ENCODE data around the gene MYMK.

The MYMK gene

GRCh38 chr9:133516256-133516960 lies 8.4 kb downstream of the MYMK start:
- no peak for DNase-seq

GRCh38 chr9:133515615-133516255 lies 9.0 kb downstream of the MYMK start:
- DNase-seq = no peak

GRCh38 chr9:133515240-133515610 lies 9.5 kb downstream of the MYMK start:
- no peak for DNase-seq

GRCh38 chr9:133514460-133515239 lies 10.1 kb downstream of the MYMK start:
- DNase-seq = no peak

- DNase-seq = no peak
Observed at GRCh38 chr9:133513214-133514100, 11.3 kb downstream of the MYMK start.

- DNase-seq = no peak
Observed at GRCh38 chr9:133512253-133513213, 12.2 kb downstream of the MYMK start.

GRCh38 chr9:133511607-133512006 lies 13.2 kb downstream of the MYMK start:
- DNase-seq = no peak

- DNase-seq = no peak
Observed at GRCh38 chr9:133510926-133511505, 13.7 kb downstream of the MYMK start.

GRCh38 chr9:133509179-133510083 lies 15.3 kb downstream of the MYMK start:
- DNase-seq = peak; percentile 88

GRCh38 chr9:133508046-133508445 lies 16.7 kb downstream of the MYMK start:
- no peak for DNase-seq

GRCh38 chr9:133507246-133507965 lies 17.4 kb downstream of the MYMK start:
- no peak for DNase-seq

GRCh38 chr9:133506653-133507038 lies 18.1 kb downstream of the MYMK start:
- no peak for DNase-seq

GRCh38 chr9:133505901-133506652 lies 18.7 kb downstream of the MYMK start:
- no peak for DNase-seq

- DNase-seq = no peak
Observed at GRCh38 chr9:133505186-133505830, 19.5 kb downstream of the MYMK start.

GRCh38 chr9:133502112-133502511 lies 22.6 kb downstream of the MYMK start:
- DNase-seq = no peak

- DNase-seq = no peak
Observed at GRCh38 chr9:133499892-133500270, 24.9 kb downstream of the MYMK start.

- DNase-seq = no peak
Observed at GRCh38 chr9:133499132-133499891, 25.4 kb downstream of the MYMK start.

Data from NCI-H748 treated with DMSO at 0.1 percent for 48 hours (cell line).